Stimulated activated CD8-positive, alpha-beta memory T cell treated with anti-CD3 and anti-CD28 coated beads, Interleukin-4, amount 100 ng/mL, for 24 hours (primary cell): ENCODE results near the gene IL1B.

ENCODE experiments used
- DNase-seq: peaks from one replicate; pipeline ENCODE4 v3.0.0-alpha.2; 2020; ENCODE audit warnings: low read depth

The IL1B gene

GRCh38 chr2:112803691-112804521, 32.7 kb downstream of the IL1B start:
- no peak for DNase-seq

GRCh38 chr2:112800881-112801583, 35.5 kb downstream of the IL1B start:
- DNase-seq = no peak

- DNase-seq = no peak
Measured at GRCh38 chr2:112798979-112799975, 37.3 kb downstream of the IL1B start.

DNA sequence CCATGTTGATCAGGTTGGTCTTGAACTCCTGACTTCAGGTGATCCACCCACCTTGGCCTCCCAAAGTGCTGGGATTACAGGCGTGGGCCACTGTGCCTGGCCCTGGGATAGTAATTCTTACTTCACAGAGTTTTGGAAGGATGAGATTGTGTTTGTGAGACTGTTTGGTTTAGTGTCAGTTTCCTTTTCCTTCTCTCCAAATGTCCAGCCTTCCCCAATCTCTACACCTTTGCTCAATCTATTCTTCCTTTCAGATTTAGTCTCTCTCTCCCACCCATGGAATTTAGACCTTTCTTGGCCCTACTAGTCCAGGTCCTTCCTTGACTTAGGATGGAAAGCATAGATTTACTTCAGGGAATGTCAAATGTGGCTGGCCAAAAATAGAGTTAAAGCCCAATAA, 40.1 kb downstream of the IL1B start:
- no peak for DNase-seq

DNA sequence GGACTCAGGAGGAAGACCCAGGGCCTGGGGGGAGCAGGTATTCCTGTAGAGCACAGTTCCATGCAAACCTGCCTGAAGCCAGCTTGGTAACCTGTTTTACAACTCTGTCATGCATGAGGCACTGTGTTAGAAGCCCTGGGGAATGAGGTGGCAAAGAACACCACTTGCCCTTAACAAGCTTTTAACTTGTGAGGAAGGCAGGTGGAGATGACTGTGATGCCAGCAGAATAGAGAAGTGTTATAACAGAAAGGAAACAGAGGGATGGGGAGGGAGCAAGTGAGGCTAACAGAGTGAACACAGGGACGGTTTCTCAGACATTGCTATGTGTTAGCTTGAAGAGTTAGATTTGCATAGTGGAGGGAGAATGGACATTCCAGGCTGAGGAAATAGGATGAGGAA, 40.8 kb downstream of the IL1B start:
- no peak for DNase-seq

- DNase-seq = no peak
Measured at GRCh38 chr2:112794841-112795240, 41.7 kb downstream of the IL1B start.

GRCh38 chr2:112794131-112794733, 42.3 kb downstream of the IL1B start:
- no peak for DNase-seq

- no peak for DNase-seq
Measured at GRCh38 chr2:112793449-112793978, 43.1 kb downstream of the IL1B start.

DNA sequence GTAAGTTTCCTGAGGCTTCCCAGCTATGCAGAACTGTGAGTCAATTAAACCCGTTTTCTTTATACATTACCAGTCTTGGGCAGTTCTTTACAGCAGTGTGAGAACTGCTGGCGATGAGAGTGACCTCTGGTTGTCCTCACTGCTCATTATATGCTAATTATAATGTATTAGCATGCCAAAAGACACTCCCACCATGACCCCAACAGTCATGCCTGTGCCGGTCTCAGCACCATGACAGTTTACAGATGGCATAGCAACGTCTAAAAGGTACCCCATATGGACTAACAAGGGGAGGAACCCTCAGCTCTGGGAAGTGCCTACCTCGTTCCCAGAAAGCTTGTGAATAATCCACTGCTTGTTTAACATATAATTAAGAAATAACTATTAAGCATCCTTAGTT, 44.2 kb downstream of the IL1B start:
- no peak for DNase-seq

- no peak for DNase-seq
Measured at GRCh38 chr2:112791693-112792230, 44.8 kb downstream of the IL1B start.

- no peak for DNase-seq
Measured at GRCh38 chr2:112791019-112791418, 45.6 kb downstream of the IL1B start.

DNA sequence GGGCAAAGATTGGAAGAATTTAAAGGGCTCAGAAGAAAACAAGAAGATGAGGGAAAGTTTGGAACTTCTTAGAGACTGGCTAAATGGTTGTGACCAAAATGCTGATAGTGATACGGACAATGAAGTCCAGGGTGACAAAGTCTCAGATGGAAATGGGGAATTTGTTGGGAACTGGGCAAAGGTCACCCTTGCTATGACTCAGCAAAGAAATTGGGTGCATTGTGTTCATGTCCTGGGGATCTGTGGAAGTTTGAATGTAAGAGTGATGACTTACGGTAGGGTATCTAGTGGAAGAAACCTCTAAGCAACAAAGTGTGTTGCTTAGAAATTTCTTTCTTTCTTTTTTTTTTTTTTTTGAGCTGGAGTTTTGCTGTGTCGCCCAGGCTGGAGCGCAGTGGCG, 46.3 kb downstream of the IL1B start:
- no peak for DNase-seq

DNA sequence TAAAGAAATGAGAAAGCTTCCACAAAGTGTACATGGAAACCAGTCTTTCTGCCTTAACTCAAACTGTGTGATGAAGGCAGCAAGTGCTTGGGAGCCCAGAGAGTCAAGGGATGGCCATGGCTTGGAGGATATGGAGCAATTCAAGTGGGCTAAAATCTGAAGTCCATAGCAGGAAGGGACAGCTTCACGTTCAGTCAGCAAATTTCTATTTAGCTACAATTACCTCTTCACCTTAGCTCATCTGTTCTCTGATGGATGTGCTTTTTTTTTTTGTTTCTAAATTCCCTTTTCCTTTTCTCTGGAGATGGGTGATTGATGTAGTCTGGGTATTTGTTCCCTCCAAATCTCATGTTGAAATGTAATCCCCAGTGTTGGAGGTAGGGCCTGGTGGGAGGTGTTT, 47.4 kb downstream of the IL1B start:
- no peak for DNase-seq

DNA sequence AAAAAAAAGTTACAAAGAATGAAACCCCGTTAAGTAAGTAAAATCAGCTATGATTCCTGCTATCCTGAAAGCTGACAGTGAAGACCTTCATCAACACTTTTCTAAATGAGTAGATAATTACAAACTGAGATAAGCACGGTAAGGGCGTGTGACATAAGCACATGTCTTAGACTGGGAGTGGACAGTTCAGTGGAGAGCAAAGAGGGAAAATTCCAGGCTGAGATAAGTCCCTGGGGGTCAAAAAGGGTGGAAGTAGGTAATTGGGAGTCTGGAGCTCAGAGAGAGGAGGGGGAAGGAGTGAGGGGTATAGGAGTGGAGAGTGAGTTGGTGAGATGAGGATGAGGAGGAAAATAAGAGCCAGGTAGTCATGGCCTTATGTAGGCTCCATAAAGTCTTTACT, 47.9 kb downstream of the IL1B start:
- DNase-seq = no peak

GRCh38 chr2:112787729-112788393, 48.7 kb downstream of the IL1B start:
- no peak for DNase-seq

DNA sequence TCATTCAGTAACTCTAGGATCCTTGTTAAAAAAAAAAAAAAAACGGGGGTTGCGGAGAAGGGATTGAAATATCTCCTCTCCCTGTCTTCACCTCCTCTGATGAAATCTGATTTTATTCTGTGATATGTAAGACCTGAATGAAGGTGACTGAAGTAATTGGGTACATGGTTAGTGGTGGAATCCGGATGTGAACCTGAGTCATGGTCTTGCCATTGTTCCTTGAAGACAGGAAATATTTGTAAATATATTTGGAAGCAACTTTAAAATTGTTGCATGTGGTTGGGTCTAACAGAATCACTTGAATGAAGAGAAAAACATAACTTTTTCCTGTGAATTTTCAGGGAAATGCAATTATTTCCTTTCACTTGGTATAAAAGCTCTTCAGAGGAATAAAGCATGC, 49.3 kb downstream of the IL1B start:
- DNase-seq = no peak

DNA sequence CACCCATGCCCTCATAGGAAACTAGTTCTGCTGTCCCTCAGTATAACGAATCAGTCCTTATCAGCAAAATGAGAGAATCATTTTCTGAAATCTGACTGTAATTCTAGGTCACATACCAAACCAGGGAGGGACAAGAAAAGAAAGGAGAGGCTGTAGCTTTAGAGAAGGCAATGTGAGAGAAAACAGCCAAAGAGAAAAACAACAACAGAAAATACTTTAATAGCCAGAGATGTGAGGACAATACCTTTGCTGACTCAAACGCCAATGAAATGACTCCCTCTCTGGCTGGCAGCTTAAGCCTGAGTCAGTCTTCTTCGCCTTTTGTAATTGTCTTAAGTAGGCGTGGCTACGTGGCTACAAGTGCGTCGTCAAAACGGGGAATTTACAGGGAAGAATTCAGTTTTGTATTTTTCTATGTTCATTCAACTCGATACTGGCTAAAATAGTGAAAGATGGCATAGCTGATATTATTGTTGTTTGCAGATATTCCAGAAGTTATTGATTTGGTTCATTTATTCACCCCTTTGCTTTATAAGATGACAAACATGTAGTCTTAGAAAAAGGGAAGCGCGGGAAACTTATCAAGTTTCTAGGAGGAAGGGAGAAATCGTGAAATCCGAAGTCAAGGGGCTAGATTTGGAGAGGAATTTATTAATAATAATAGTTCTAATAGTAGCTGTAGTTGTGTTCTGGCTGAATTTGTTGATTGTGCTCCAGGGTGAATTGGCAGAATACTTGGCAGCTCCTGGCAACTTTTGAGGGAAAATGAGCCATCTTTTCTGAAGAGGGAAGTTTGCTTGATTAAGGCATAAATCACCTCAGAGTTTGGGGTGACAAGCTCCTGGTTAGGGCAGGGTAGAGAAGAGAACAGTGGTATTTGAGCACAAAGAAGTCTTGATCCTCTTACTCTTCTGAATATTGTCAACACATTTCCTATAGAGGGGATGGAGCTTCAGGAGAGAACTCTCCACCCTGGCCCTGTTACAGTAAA, 52.1 kb downstream of the IL1B start, which contains the start of gene IL1A:
IL1A (minus strand) TSS at position 295 of the 991 bp plus-strand sequence. CDS start 723 bp downstream, outside the sequence.
- DNase-seq = no peak

DNA sequence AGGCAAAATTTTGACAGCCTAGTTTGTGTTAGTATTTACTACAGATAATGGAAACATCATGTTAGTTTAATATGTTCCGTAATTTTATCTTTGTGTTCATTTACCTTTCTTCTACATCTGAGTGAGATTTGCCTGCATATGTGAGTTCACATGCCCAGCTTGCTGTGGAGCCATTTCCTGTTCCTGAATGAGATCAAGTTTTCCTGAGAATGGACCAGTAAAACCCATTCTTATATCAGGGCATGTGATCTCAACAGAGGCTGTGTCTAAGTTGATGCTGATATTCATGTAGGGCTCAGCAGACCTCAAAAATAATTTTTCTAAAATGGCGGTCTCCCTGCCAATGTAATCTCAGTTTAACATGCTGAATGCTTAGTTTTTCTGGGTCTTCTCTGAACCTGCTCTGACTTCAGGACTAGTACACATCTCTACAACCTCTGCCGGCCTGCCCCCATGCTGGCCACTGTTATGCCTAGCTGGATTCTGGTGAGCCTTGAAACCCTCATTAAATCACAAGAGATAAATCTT, 53.3 kb downstream of the IL1B start:
- no peak for DNase-seq

DNA sequence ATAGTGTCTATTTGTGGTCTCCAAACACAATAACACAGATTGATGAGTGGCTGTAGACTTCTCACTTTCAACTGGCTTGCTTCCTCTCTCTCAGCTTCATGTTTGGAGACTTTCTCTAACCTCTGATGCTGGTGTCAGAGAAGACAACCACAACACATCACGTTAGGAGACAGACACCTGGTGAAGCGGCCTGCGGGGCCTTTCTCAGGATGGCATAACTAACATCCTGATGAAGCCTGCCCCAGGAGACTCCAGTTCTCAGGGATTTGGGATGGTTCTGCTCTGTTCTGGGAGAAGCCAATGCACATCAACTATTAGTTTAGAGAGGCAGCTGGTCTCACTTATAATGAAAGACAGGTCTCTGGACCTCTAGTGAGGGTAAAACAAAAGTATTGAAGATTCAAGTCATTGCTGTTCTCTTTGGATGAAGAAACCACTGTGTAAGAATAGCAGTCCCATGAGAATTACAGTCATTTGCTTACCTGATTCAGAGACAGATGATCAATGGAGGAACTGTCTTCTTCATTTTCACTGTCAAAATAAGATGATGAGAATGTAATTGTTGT, 54.3 kb downstream of the IL1B start:
- no peak for DNase-seq
